RKO (cell line): Measurements from ENCODE around the gene ADIPOQ.
"Not testable (repeated sequence)": the region's sequence is repeated elsewhere in the genome, so short reads cannot be mapped to it uniquely, and the experiment has no call there.

ENCODE experiments used
- DNase-seq: peaks from one replicate; pipeline ENCODE4 v3.0.0-alpha.2; 2016; ENCODE audit warnings: low spot score

Gene ADIPOQ

GRCh38 chr3:186902154-186902553 lies 59.6 kb downstream of the ADIPOQ start:
- DNase-seq, result no peak

- DNase-seq, result no peak
Observed at GRCh38 chr3:186902713-186903112, 60.2 kb downstream of the ADIPOQ start.

- DNase-seq, result not testable (repeated sequence)
Observed at GRCh38 chr3:186903676-186904075, 61.2 kb downstream of the ADIPOQ start.

GRCh38 chr3:186907075-186907474 lies 64.6 kb downstream of the ADIPOQ start:
- not testable (repeated sequence) for DNase-seq
